GM12878 (cell line): ENCODE results near the gene DUX4. TPM values are rescaled to one million over a fixed set of nuclear protein-coding genes. Genes with fewer than 3 reads are reported as not detected.
"Not testable (repeated sequence)": the region's sequence is repeated elsewhere in the genome, so short reads cannot be mapped to it uniquely, and the experiment has no call there.

ENCODE experiments used
- ATAC-seq: fragments of 200-7000 bp; cut with Tn5 transposase; 3 replicates; pipeline ENCODE4 v1.9.1; 2020; ENCODE audit warnings: mild to moderate bottlenecking, moderate library complexity
- BruUV-seq: library from RNA; stranded (reverse); fragments of 400-500 nt; replicated peaks from 2 replicates; lab custom pipeline; 2021; lab: Mats Ljungman, UMichigan
- CTCF ChIA-PET: fragments of 300-600 bp; sonication (Branson Sonifier 250); formaldehyde crosslinking; extraction: SDS; loops from one replicate; lab custom pipeline; 2021; ENCODE audit warnings: inconsistent platforms; lab: Yijun Ruan, JAX
- POLR2A ChIA-PET: fragments of 350-600 bp; formaldehyde crosslinking; extraction: SDS; loops from one replicate; lab custom pipeline; 2021; ENCODE audit warnings: inconsistent platforms; lab: Charles Lee
- RAD21 ChIA-PET: fragments of 300-600 bp; sonication (Branson Sonifier 250); formaldehyde crosslinking; loops from one replicate; lab custom pipeline; 2023; ENCODE audit warnings: antibody characterized with exemption; ENCODE audit not compliant: unreplicated experiment; lab: Charles Lee
- SMC1A ChIA-PET: fragments of 300-600 bp; sonication (Branson Sonifier 250); formaldehyde crosslinking; loops from one replicate; lab custom pipeline; 2023; ENCODE audit not compliant: unreplicated experiment, uncharacterized antibody; lab: Charles Lee
- DNase-seq: peaks from one replicate; pipeline ENCODE4 v3.0.0-alpha.2; 2011; ENCODE audit warnings: low read depth, low spot score
- FAIRE-seq: peaks from 3 replicates; lab custom pipeline; 2011; peaks lifted over from hg19 to GRCh38; lab: Jason Lieb, UNC
- H2AFZ ChIP-seq: 2 replicates; pipeline ENCODE4 v1.6.0; 2011; ENCODE audit warnings: low read depth, low read length, control low read depth; ENCODE audit not compliant: control insufficient read depth
- H3K27ac ChIP-seq: 2 replicates; pipeline ENCODE4 v1.5.1; 2011; ENCODE audit warnings: control low read depth; ENCODE audit not compliant: control insufficient read depth, insufficient read depth
- H3K27me3 ChIP-seq, 2 experiments: replicated peaks in 1 of 2; 2 replicates each; pipeline versions ENCODE4 v1.6.0 to v1.6.1; 2011; ENCODE audit warnings: low read length in 1 of 2; ENCODE audit not compliant: control insufficient read depth in 2 of 2, insufficient read depth in 2 of 2
- H3K36me3 ChIP-seq, 2 experiments: 2 replicates each; pipeline ENCODE4 v1.5.1; 2011; ENCODE audit warnings: low read length in 1 of 2; ENCODE audit not compliant: control insufficient read depth in 2 of 2, insufficient read depth in 2 of 2
- H3K4me1 ChIP-seq: 2 replicates; pipeline ENCODE4 v1.6.1; 2011; ENCODE audit warnings: mild to moderate bottlenecking, low read length, moderate library complexity, mixed read lengths; ENCODE audit not compliant: control insufficient read depth, insufficient read depth
- H3K4me2 ChIP-seq: 2 replicates; pipeline ENCODE4 v1.6.0; 2011; ENCODE audit warnings: control low read depth; ENCODE audit not compliant: control insufficient read depth, insufficient read depth
- H3K4me3 ChIP-seq: fragments of 200-600 bp; sonication (generic); 2 replicates; pipeline ENCODE4 v1.5.1; 2016
- H3K79me2 ChIP-seq: 2 replicates; pipeline ENCODE4 v1.6.0; 2011; ENCODE audit warnings: low read length; ENCODE audit not compliant: control insufficient read depth, insufficient read depth
- H3K9ac ChIP-seq: 2 replicates; pipeline ENCODE4 v1.8.0; 2011; ENCODE audit warnings: low read length, control low read depth, mixed read lengths; ENCODE audit not compliant: control insufficient read depth, insufficient read depth
- H3K9me3 ChIP-seq: replicated peaks from 3 replicates; pipeline ENCODE4 v1.5.1; 2011; ENCODE audit warnings: mild to moderate bottlenecking, low read length; ENCODE audit not compliant: control insufficient read depth, insufficient read depth
- H4K20me1 ChIP-seq: 2 replicates; pipeline ENCODE4 v1.6.0; 2011; ENCODE audit not compliant: control insufficient read depth, insufficient read depth
- IKZF1 ChIP-seq: fragments of 450-650 bp; conservative IDR thresholded peaks from 2 replicates; pipeline ENCODE4 v1.6.1; 2017; ENCODE audit warnings: antibody characterized with exemption, mild to moderate bottlenecking
- WGBS: methylation state at CpG from one replicate; pipeline ENCODE4 v1.1.6; 2016; ENCODE audit warnings: low lambda C conversion rate; ENCODE audit not compliant: insufficient replicate concordance, insufficient coverage; ENCODE audit errors: missing lambda C conversion rate; 5-methylcytosine and 5-hydroxymethylcytosine counted together
- in situ Hi-C: fragments of 300-500 bp; cut with MboI; formaldehyde crosslinking; loops from 9 replicates; pipeline ENCODE4 v1.14.3; 2018; ENCODE audit warnings: mixed read lengths
- intact Hi-C: fragments of 100-400 bp; cut with micrococcal nuclease; formaldehyde crosslinking; loops from one replicate; pipeline ENCODE4 v1.14.2; 2022; ENCODE audit not compliant: unreplicated experiment
- polyA plus RNA-seq, 11 experiments: library from polyadenylated mRNA; depleted of rRNA in 4 of 11; unstranded in 6 of 11; stranded (reverse) in 5 of 11; fragments of >200 nt; fragmentation: Nextera tagmentation in 4 of 11; fragmentation: Illumina TruSeq in 1 of 11; extraction: Ambion mirVana in 4 of 11; extraction: Trizol in 1 of 11; gene quantifications; 1 replicate in 1 of 11; 2 replicates in 10 of 11; pipeline versions ENCODE4 v1.2.1 to v1.2.3, GENCODE V29; 2011 to 2016; ENCODE audit warnings: inconsistent platforms in 2 of 11, missing spikeins in 2 of 11, low read depth in 1 of 11
- small RNA-seq: library from RNA; depleted of rRNA; stranded (forward); fragments of <200 nt; gene quantifications from one replicate; pipeline ENCODE3, GENCODE V24; 2014
- total RNA-seq, 4 experiments: library from RNA; depleted of rRNA in 3 of 4; stranded (reverse); fragments of >200 nt in 3 of 4; fragmentation: Illumina TruSeq in 1 of 4; extraction: Trizol in 1 of 4; gene quantifications; 2 replicates each; pipeline versions ENCODE4 v1.2.1 to v1.2.3, GENCODE V29; 2013 to 2021

Gene DUX4
- total and polyA plus RNA-seq, 10 of the 15 experiments (the other 5 are each of a cell fraction or from before 2014, with no cell fraction given): not detected

DNA sequence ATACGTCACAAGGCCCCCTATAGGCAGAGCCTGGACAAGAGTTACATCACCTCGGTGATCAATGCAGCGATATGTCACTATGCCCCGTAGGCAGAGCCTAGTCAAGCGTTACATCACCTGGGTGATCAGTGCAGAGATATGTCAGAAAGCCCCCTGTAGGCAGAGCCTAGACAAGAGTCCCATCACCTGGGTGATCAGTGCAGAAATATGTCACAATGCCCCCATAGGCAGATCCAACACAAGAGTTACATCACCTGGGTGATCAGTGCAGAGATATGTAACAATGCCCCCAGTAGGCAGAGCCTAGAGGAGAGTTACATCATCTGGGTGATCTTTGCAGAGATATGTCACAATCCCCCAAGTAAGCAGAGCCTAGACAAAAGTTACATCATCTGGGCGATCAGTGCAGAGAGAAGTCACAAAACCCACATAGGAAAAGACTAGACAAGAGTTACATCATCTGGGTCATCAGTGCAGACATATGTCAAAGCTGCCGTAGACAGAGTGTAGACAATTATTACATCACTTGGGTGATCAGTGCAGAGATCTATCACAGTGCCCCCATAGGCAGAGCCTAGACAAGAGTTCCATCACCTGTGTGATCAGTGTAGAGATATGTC, 8.0 kb downstream of the DUX4 start:
- H4K20me1 ChIP-seq, FAIRE-seq, H3K79me2 ChIP-seq, H3K36me3 ChIP-seq, H3K4me1 ChIP-seq, ATAC-seq, H3K27ac ChIP-seq, RAD21 ChIA-PET, H3K4me2 ChIP-seq, SMC1A ChIA-PET, CTCF ChIA-PET, H3K27me3 ChIP-seq, H3K9ac ChIP-seq, POLR2A ChIA-PET, intact Hi-C loops, H3K4me3 ChIP-seq, in situ Hi-C loops, H3K9me3 ChIP-seq, BruUV-seq, H2AFZ ChIP-seq, DNase-seq: not testable (repeated sequence)
- WGBS: no CpG with 5 or more reads among the region's 7 CpGs

DNA sequence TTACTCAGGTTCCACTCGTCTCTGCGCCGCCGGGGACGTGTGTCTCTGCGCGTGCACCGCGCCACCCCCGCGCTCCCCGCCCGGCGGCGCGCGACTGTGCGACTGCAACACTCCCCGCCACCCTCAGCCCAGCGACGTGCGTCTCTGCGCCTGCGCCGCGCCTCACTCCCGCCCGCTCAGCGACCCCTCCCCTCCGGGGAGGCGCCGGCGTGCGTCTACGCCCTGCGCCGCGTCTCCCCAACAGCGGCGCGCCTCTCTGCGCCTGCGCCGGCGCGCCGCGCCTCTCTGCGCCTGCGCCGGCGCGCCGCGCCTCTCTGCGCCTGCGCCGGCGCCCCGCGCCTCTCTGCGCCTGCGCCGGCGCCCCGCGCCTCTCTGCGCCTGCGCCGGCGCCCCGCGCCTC, 29.9 kb downstream of the DUX4 start:
- in situ Hi-C loops, H3K4me2 ChIP-seq, H3K27me3 ChIP-seq, DNase-seq, ATAC-seq, H2AFZ ChIP-seq, H3K4me3 ChIP-seq, intact Hi-C loops, SMC1A ChIA-PET, H3K9me3 ChIP-seq, RAD21 ChIA-PET, H4K20me1 ChIP-seq, CTCF ChIA-PET, FAIRE-seq, H3K36me3 ChIP-seq, H3K9ac ChIP-seq, H3K4me1 ChIP-seq: not testable (repeated sequence)
- 98% methylated on average over 37 of the region's 73 CpGs for WGBS
- peak; percentile 84 for TF ChIP-seq IKZF1
- TF ChIP-seq, all 136 proteins: peak for 1; not testable (repeated sequence) for 135
- H3K27ac ChIP-seq, H3K79me2 ChIP-seq, BruUV-seq, POLR2A ChIA-PET: not testable (repeated sequence)

Small RNAs within 50 kb of the gene (small RNA-seq; reads per million reads assigned to genes)
- not detected for gene AC215524.1

Other genes with a start within 250 kb of the DUX4 start
- gene FRG1, start 232.9 kb upstream of the DUX4 start, total RNA-seq (2014; rRNA removed): 28.9 and 37.7 TPM in 2 replicates
- 79.2 and 83.8 TPM in 2 replicates for gene FRG1, start 232.9 kb upstream of the DUX4 start, total RNA-seq (2014; rRNA removed; fragmentation: Illumina TruSeq; extraction: Trizol)
- gene FRG1, start 232.9 kb upstream of the DUX4 start, total RNA-seq (2021): 44.6 and 48.4 TPM in 2 replicates
- 35.3 and 53.3 TPM in 2 replicates for gene FRG1, start 232.9 kb upstream of the DUX4 start, polyA plus RNA-seq (2011; rRNA removed)
- 96.8 and 102 TPM in 2 replicates for gene FRG1, start 232.9 kb upstream of the DUX4 start, polyA plus RNA-seq (2014; fragmentation: Illumina TruSeq; extraction: Trizol)
- 100 to 1,000 TPM; 113 to 190 TPM for gene FRG1, start 232.9 kb upstream of the DUX4 start, polyA plus RNA-seq (2014; fragmentation: Nextera tagmentation; extraction: Ambion mirVana)
- gene FRG1, start 232.9 kb upstream of the DUX4 start, polyA plus RNA-seq (2014; rRNA removed): 34.3 and 44.7 TPM in 2 replicates
- 10 to 100 TPM; 56.2 to 61.0 TPM for gene FRG1, start 232.9 kb upstream of the DUX4 start, polyA plus RNA-seq (2016; fragmentation: Nextera tagmentation; extraction: Ambion mirVana)
- not detected in 2 replicates for gene FRG2, start 146.5 kb upstream of the DUX4 start, total RNA-seq (2014; rRNA removed)
- gene FRG2, start 146.5 kb upstream of the DUX4 start, total RNA-seq (2014; rRNA removed; fragmentation: Illumina TruSeq; extraction: Trizol): not detected in 2 replicates
- gene FRG2, start 146.5 kb upstream of the DUX4 start, total RNA-seq (2021): not detected in 2 replicates
- gene FRG2, start 146.5 kb upstream of the DUX4 start, polyA plus RNA-seq (2011; rRNA removed): not detected in 2 replicates
- 0.21 TPM in 1 of 2 replicates, not detected in the other for gene FRG2, start 146.5 kb upstream of the DUX4 start, polyA plus RNA-seq (2014; fragmentation: Illumina TruSeq; extraction: Trizol)
- not detected for gene FRG2, start 146.5 kb upstream of the DUX4 start, polyA plus RNA-seq (2014; fragmentation: Nextera tagmentation; extraction: Ambion mirVana)
- gene FRG2, start 146.5 kb upstream of the DUX4 start, polyA plus RNA-seq (2014; rRNA removed): 0.04 TPM in 1 of 2 replicates, not detected in the other
- not detected for gene FRG2, start 146.5 kb upstream of the DUX4 start, polyA plus RNA-seq (2016; fragmentation: Nextera tagmentation; extraction: Ambion mirVana)
- not detected in 2 replicates for gene DBET, start 109.3 kb upstream of the DUX4 start, total RNA-seq (2014; rRNA removed)
- not detected in 2 replicates for gene DBET, start 109.3 kb upstream of the DUX4 start, total RNA-seq (2014; rRNA removed; fragmentation: Illumina TruSeq; extraction: Trizol)
- gene DBET, start 109.3 kb upstream of the DUX4 start, total RNA-seq (2021): not detected in 2 replicates
- not detected in 2 replicates for gene DBET, start 109.3 kb upstream of the DUX4 start, polyA plus RNA-seq (2011; rRNA removed)
- not detected in 2 replicates for gene DBET, start 109.3 kb upstream of the DUX4 start, polyA plus RNA-seq (2014; fragmentation: Illumina TruSeq; extraction: Trizol)
- gene DBET, start 109.3 kb upstream of the DUX4 start, polyA plus RNA-seq (2014; fragmentation: Nextera tagmentation; extraction: Ambion mirVana): not detected
- not detected in 2 replicates for gene DBET, start 109.3 kb upstream of the DUX4 start, polyA plus RNA-seq (2014; rRNA removed)
- not detected for gene DBET, start 109.3 kb upstream of the DUX4 start, polyA plus RNA-seq (2016; fragmentation: Nextera tagmentation; extraction: Ambion mirVana)